A549 (cell line): ENCODE results near the gene C10orf90.

Source experiments
- POLR2A ChIP-seq: IDR thresholded peaks from 2 replicates; pipeline ENCODE4 v1.6.1; 2012; ENCODE audit warnings: mild to moderate bottlenecking, low read length
- REST ChIP-seq: fragments of 200-600 bp; sonication (generic); IDR thresholded peaks from 2 replicates; pipeline ENCODE4 v1.6.1; 2016; ENCODE audit warnings: antibody characterized with exemption, mild to moderate bottlenecking, moderate library complexity
- TF ChIP-seq, protein P1 (sequence below): IDR thresholded peaks from 2 replicates; pipeline ENCODE4 v1.6.1; 2012
- TF ChIP-seq, protein P2 (sequence below): fragments of >200 bp; sonication (Bioruptor Twin); formaldehyde crosslinking; IDR thresholded peaks from 3 replicates; pipeline ENCODE4 v1.5.1; 2016

DNA sequence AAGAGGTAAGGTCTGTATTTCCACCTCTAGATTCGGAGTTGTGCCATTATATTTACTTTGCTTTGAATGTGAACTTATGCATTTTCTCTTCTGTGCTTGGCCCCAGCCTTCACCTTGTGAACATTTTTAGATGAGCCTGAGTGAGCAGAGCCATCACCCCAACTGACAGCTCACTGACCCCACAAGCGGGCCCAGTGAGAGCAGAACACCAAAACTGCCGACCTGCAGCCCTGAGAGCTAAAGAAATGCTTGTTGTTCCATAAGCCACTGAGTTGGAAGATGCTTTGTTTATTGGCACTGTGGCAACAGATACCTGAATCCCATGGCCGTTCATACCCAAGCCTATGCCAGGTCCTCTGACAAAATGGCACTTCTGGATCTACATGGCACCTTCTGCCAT, 37.8 kb downstream of the C10orf90 start:
- no peak for TF ChIP-seq REST
- TF ChIP-seq, protein P1, sequence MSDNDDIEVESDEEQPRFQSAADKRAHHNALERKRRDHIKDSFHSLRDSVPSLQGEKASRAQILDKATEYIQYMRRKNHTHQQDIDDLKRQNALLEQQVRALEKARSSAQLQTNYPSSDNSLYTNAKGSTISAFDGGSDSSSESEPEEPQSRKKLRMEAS, result no peak
- TF ChIP-seq, protein P2, sequence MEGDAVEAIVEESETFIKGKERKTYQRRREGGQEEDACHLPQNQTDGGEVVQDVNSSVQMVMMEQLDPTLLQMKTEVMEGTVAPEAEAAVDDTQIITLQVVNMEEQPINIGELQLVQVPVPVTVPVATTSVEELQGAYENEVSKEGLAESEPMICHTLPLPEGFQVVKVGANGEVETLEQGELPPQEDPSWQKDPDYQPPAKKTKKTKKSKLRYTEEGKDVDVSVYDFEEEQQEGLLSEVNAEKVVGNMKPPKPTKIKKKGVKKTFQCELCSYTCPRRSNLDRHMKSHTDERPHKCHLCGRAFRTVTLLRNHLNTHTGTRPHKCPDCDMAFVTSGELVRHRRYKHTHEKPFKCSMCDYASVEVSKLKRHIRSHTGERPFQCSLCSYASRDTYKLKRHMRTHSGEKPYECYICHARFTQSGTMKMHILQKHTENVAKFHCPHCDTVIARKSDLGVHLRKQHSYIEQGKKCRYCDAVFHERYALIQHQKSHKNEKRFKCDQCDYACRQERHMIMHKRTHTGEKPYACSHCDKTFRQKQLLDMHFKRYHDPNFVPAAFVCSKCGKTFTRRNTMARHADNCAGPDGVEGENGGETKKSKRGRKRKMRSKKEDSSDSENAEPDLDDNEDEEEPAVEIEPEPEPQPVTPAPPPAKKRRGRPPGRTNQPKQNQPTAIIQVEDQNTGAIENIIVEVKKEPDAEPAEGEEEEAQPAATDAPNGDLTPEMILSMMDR, result no peak
- no peak for TF ChIP-seq POLR2A
